ENCODE results near the gene IQGAP1. TPM values are rescaled to one million over a fixed set of nuclear protein-coding genes. Genes with fewer than 3 reads are reported as not detected.

Gene IQGAP1
- total RNA-seq, 1 experiment from 2014 or later, result 72.4 TPM

GRCh38 chr15:90483012-90483307 lies 94.9 kb downstream of the IQGAP1 start:
- Mint-ChIP-seq H3K4me1 (no peaks in the 10 kb centered on the region), H3K36me3 (ENCODE audit: insufficient read depth in 1 of 3, low read depth in 3 of 3) (peaks cover 24 to 72% (median 58%) of the 10 kb centered on the region in 3 experiments; a peak in 6 of 7 replicates)

More at GRCh38 chr15:90483012-90483307, 94.9 kb downstream of the IQGAP1 start:
- Histone ChIP-seq H3K27ac (ENCODE audit: insufficient read length, low read depth, low read length) (no peak overlapping the region), H3K18ac (ENCODE audit: insufficient read length, low read depth, low read length) (no peak overlapping the region), H3K4me2 (ENCODE audit: insufficient read depth, insufficient read length, low read length) (no peak overlapping the region), H4K91ac (ENCODE audit: insufficient read length, low read depth, low read length) (no peak overlapping the region), H4K5ac (ENCODE audit: insufficient read length, low read depth, low read length) (no peak overlapping the region), H3K4me1 (ENCODE audit: insufficient read depth, low read length) (no peaks in the 10 kb centered on the region), H3K27me3 (ENCODE audit: insufficient read depth, low read length) (no peaks in the 10 kb centered on the region), H4K8ac (replicated peaks; ENCODE audit: insufficient read length, low read depth, low read length) (no peak overlapping the region), H2BK20ac (ENCODE audit: low read depth, low read length, poor library complexity, severe bottlenecking) (no peak overlapping the region), H3K4ac (ENCODE audit: low read depth, low read length) (no peak overlapping the region), H3K23ac (ENCODE audit: insufficient read length, low read depth, low read length) (no peak overlapping the region), H3K14ac (ENCODE audit: insufficient read depth, low read length) (no peak overlapping the region), H4K20me1 (ENCODE audit: control insufficient read depth, insufficient read depth, insufficient read length) (no peaks in the 10 kb centered on the region), H3K9ac (ENCODE audit: extremely low read depth, insufficient read length, low read length) (no peak overlapping the region), H3K79me2 (ENCODE audit: insufficient read depth, low read length) (no peaks in the 10 kb centered on the region), H2BK12ac (ENCODE audit: insufficient read length, low read depth, low read length) (no peak overlapping the region), H2AFZ (ENCODE audit: low read length) (no peak overlapping the region), H3K79me1 (ENCODE audit: insufficient read depth, low read depth, low read length, poor library complexity, severe bottlenecking) (no peaks in the 10 kb centered on the region), H2BK15ac (ENCODE audit: low read depth, low read length) (no peak overlapping the region), H3T11ph (ENCODE audit: low read length) (no peak overlapping the region), H2BK120ac (ENCODE audit: low read depth, low read length, poor library complexity, severe bottlenecking) (no peak overlapping the region), H3K56ac (ENCODE audit: insufficient read length, low read depth, low read length) (no peak overlapping the region), H2BK5ac (ENCODE audit: insufficient read length, low read length) (no peak overlapping the region), H2AK5ac (ENCODE audit: insufficient read length, low read length) (no peak overlapping the region), H3K9me3 (ENCODE audit: control insufficient read depth, low read depth, low read length) (no peaks in the 10 kb centered on the region), H3K23me2 (ENCODE audit: insufficient read length, low read depth, low read length, poor library complexity, severe bottlenecking) (no peaks in the 10 kb centered on the region)
- TF ChIP-seq CTCF (conservative IDR thresholded peaks at IDR 0.05), result no peak
- no peaks in the 10 kb centered on the region for H3K9me3 Mint-ChIP-seq
- no CpG with 5 or more reads among the region's 1 CpG for WGBS (ENCODE audit: extremely low coverage, insufficient read length, low lambda C conversion rate)
- H3K27me3 Mint-ChIP-seq (ENCODE audit: low read depth), result no peaks in the 10 kb centered on the region
- no peak overlapping the region for H3K4me3 Mint-ChIP-seq
- no peak overlapping the region for H3K27ac Mint-ChIP-seq
- DNase-seq, result no peak

Measured in H9 (cell line).